Dendritic cell treated with granulocyte-macrophage colony-stimulating factor and Interleukin-4, amounts not matched to agents 40 ng/mL and 50 ng/mL, for 4 days (primary cell): ENCODE measurements around the gene CNTNAP4.

ENCODE experiments used
- H3K27ac Mint-ChIP-seq: one replicate; pipeline ENCODE4 v1.8.0; 2022; ENCODE audit warnings: mild to moderate bottlenecking, mixed read lengths
- H3K27me3 Mint-ChIP-seq: one replicate; pipeline ENCODE4 v1.8.0; 2022; ENCODE audit warnings: mild to moderate bottlenecking, mixed read lengths
- H3K36me3 Mint-ChIP-seq: one replicate; pipeline ENCODE4 v1.8.0; 2022; ENCODE audit warnings: low read depth, mixed read lengths
- H3K4me1 Mint-ChIP-seq: one replicate; pipeline ENCODE4 v1.8.0; 2022; ENCODE audit warnings: low read depth, mixed read lengths
- H3K4me3 Mint-ChIP-seq: one replicate; pipeline ENCODE4 v1.8.0; 2022; ENCODE audit warnings: mild to moderate bottlenecking, moderate library complexity, mixed read lengths
- H3K9me3 Mint-ChIP-seq: one replicate; pipeline ENCODE4 v1.8.0; 2022; ENCODE audit warnings: mixed read lengths
- intact Hi-C: fragments of 100-400 bp; cut with micrococcal nuclease; formaldehyde crosslinking; loops from one replicate; pipeline ENCODE4 v1.15.0; 2022

The CNTNAP4 gene

DNA sequence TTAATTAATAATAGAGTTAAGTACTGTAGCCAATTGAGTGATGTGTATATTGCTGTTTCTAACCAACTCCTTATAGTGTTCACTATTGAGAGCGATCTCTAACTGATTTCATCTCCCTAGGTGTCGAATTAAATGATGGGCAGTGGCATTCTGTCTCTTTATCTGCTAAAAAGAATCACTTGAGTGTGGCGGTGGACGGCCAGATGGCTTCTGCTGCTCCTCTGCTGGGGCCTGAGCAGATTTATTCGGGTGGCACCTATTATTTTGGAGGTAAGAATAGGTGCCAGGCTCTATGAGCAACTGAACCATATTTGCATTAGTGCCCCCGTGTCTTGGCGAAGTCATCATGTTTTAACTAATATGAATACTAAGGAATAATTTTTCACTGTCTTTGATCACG, 184.6 kb downstream of the CNTNAP4 start:
- H3K27me3 Mint-ChIP-seq, result no peaks in the 10 kb centered on the region
- intact Hi-C loops, result no loop called here
- H3K27ac Mint-ChIP-seq, result no peak overlapping the region
- H3K4me1 Mint-ChIP-seq, result no peaks in the 10 kb centered on the region
- H3K9me3 Mint-ChIP-seq, result no peaks in the 10 kb centered on the region
- no peaks in the 10 kb centered on the region for H3K36me3 Mint-ChIP-seq
- H3K4me3 Mint-ChIP-seq, result no peak overlapping the region

DNA sequence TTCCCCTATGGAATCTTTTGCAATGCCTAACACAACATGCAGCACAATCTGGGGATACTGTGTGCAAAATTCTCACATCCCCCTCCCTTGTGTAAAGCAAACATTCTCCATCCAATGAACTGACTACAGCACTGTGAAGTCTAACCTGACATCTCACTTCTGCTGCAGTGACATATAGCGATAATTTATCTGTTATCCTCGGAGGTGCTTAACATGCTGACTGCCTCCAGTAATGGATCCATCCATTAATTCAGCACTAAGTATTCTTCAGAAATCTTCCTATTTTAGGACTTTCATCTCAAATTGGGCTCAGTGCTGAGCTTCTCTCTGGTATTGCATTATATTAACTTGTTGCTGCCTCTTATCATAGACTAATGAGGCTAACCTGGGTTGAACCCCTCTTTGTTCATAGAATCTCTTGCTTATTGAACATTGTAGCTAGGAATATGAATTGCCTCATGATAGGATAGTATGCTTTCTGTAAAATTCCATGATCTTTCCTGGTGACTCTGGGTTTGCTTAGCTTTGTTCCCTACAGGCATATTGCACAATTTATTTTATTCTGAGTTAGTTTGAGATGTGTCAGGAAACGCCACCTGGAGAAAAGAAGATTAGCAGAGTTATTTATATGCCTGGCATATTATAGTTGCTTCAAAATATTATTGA, 187.9 kb downstream of the CNTNAP4 start:
- no peaks in the 10 kb centered on the region for H3K4me1 Mint-ChIP-seq
- no peak overlapping the region for H3K27ac Mint-ChIP-seq
- H3K9me3 Mint-ChIP-seq, result no peaks in the 10 kb centered on the region
- no peaks in the 10 kb centered on the region for H3K27me3 Mint-ChIP-seq
- H3K36me3 Mint-ChIP-seq, result no peaks in the 10 kb centered on the region
- intact Hi-C loops, result no loop called here
- H3K4me3 Mint-ChIP-seq, result no peak overlapping the region

- Mint-ChIP-seq H3K27ac (no peak overlapping the region), H3K27me3 (no peaks in the 10 kb centered on the region), H3K36me3 (no peaks in the 10 kb centered on the region), H3K9me3 (peaks cover 4% of the 10 kb centered on the region), H3K4me3 (no peak overlapping the region), H3K4me1 (no peaks in the 10 kb centered on the region)
- intact Hi-C loops, result no loop called here
Observed at GRCh38 chr16:76466871-76467270, 189.7 kb downstream of the CNTNAP4 start.

DNA sequence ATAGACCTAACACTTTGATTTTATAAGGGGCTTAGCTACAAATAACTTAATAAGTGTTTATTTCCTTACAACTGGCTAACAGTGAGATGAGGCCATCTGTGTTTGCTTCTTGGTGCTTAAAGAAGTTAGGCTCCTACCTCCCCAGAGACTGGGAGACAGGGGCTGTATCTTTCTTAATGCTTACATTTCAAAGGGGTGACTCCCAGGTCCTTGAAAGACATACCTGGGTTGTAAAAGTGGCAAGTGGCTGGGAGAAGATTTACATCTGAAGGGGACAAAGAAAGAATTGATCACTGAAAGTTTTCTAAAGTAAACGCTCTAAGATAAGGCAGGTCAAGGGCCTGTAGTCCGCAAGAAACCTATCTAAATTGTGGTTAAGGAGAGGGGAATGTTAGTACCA, 196.8 kb downstream of the CNTNAP4 start:
- no peak overlapping the region for H3K27ac Mint-ChIP-seq
- no peak overlapping the region for H3K4me3 Mint-ChIP-seq
- no peaks in the 10 kb centered on the region for H3K4me1 Mint-ChIP-seq
- H3K9me3 Mint-ChIP-seq, result peaks cover 9% of the 10 kb centered on the region
- H3K27me3 Mint-ChIP-seq, result no peaks in the 10 kb centered on the region
- intact Hi-C loops, result no loop called here
- H3K36me3 Mint-ChIP-seq, result no peaks in the 10 kb centered on the region

DNA sequence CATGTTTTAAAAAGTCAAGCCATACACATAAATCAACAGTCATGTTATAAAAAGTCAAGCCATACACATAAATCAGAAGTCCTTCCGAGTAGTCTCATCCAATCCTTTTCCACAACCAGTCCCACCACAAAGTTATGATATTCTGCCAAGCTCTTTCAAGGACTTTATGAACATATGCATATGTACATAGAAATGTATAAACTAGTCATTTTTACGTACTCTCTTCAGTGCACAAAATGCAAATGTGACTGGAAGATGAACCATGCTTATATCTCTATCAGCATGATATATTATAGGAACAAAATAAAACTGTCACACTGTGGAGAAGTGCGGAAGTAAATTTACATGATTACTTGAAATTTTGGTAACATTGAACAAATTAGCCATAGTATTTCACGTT, 200.9 kb downstream of the CNTNAP4 start:
- H3K27me3 Mint-ChIP-seq, result no peaks in the 10 kb centered on the region
- peaks cover 8% of the 10 kb centered on the region for H3K9me3 Mint-ChIP-seq
- H3K4me3 Mint-ChIP-seq, result no peak overlapping the region
- H3K4me1 Mint-ChIP-seq, result no peaks in the 10 kb centered on the region
- intact Hi-C loops, result no loop called here
- H3K27ac Mint-ChIP-seq, result no peak overlapping the region
- H3K36me3 Mint-ChIP-seq, result no peaks in the 10 kb centered on the region

DNA sequence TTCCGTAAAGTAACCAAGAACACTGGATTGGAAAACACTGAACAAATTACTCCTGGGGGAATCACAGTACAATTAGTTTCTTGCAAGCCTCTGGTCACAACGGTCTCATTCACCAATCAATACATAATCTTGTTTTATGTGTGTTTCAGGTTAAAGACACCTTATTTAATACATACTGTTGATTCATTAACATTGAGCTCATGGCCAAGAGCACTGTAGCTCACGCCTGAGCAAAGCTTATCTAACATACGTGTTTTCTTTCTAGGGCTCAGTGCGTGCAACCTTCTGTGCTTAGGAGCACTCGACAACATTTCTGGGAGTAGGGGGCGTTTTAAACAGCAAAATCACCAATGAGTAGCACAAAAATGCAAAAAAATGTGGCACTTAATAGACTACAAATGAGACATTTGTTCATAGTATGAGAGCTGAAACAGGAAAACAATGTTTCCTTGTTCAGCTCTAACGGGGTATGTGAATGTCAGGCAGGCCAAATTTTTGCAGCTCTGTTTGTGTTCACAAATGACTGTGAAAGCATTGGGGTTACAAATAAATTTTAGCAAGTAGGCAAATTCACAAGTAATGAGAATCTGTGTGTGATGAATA, 206.2 kb downstream of the CNTNAP4 start:
- H3K4me3 Mint-ChIP-seq, result no peak overlapping the region
- intact Hi-C loops, result no loop called here
- peaks cover 8% of the 10 kb centered on the region for H3K9me3 Mint-ChIP-seq
- no peaks in the 10 kb centered on the region for H3K4me1 Mint-ChIP-seq
- H3K36me3 Mint-ChIP-seq, result no peaks in the 10 kb centered on the region
- H3K27ac Mint-ChIP-seq, result no peak overlapping the region
- H3K27me3 Mint-ChIP-seq, result no peaks in the 10 kb centered on the region

DNA sequence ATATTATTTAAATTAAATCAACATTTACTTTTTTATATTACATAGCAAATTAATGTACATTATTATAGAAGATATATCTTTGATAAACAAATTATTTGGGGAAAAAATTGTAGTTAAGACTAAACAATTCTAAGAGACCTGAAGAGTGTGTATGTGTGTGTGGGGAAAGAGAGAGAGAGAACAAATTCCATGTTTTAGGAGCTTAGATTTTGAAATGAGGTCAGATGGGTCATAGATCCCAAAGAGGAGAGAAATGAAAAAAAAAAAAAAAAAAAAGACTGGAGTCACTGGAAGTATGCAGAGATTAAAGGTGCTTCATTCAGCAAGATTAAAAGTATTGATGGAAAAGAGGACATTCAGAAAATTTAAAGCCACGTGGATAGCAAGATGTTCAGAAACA, 206.8 kb downstream of the CNTNAP4 start:
- intact Hi-C loops, result no loop called here
- Mint-ChIP-seq H3K9me3 (peaks cover 8% of the 10 kb centered on the region), H3K27ac (no peak overlapping the region), H3K4me3 (no peak overlapping the region), H3K27me3 (no peaks in the 10 kb centered on the region), H3K36me3 (no peaks in the 10 kb centered on the region), H3K4me1 (no peaks in the 10 kb centered on the region)

- Mint-ChIP-seq H3K9me3 (peaks cover 14% of the 10 kb centered on the region), H3K27me3 (no peaks in the 10 kb centered on the region), H3K4me3 (no peak overlapping the region), H3K4me1 (no peaks in the 10 kb centered on the region), H3K36me3 (no peaks in the 10 kb centered on the region), H3K27ac (no peak overlapping the region)
- intact Hi-C loops, result no loop called here
Observed at GRCh38 chr16:76486740-76487139, 209.5 kb downstream of the CNTNAP4 start.

- intact Hi-C loops, result no loop called here
- H3K27me3 Mint-ChIP-seq, result no peaks in the 10 kb centered on the region
- H3K27ac Mint-ChIP-seq, result no peak overlapping the region
- peaks cover 14% of the 10 kb centered on the region for H3K9me3 Mint-ChIP-seq
- H3K4me3 Mint-ChIP-seq, result no peak overlapping the region
- H3K4me1 Mint-ChIP-seq, result no peaks in the 10 kb centered on the region
- H3K36me3 Mint-ChIP-seq, result no peaks in the 10 kb centered on the region
Observed at GRCh38 chr16:76487411-76488064, 210.3 kb downstream of the CNTNAP4 start.

GRCh38 chr16:76488065-76488417, 210.8 kb downstream of the CNTNAP4 start:
- H3K36me3 Mint-ChIP-seq, result no peaks in the 10 kb centered on the region
- intact Hi-C loops, result no loop called here
- H3K9me3 Mint-ChIP-seq, result peaks cover 14% of the 10 kb centered on the region
- no peak overlapping the region for H3K27ac Mint-ChIP-seq
- H3K27me3 Mint-ChIP-seq, result no peaks in the 10 kb centered on the region
- H3K4me3 Mint-ChIP-seq, result no peak overlapping the region
- no peaks in the 10 kb centered on the region for H3K4me1 Mint-ChIP-seq

DNA sequence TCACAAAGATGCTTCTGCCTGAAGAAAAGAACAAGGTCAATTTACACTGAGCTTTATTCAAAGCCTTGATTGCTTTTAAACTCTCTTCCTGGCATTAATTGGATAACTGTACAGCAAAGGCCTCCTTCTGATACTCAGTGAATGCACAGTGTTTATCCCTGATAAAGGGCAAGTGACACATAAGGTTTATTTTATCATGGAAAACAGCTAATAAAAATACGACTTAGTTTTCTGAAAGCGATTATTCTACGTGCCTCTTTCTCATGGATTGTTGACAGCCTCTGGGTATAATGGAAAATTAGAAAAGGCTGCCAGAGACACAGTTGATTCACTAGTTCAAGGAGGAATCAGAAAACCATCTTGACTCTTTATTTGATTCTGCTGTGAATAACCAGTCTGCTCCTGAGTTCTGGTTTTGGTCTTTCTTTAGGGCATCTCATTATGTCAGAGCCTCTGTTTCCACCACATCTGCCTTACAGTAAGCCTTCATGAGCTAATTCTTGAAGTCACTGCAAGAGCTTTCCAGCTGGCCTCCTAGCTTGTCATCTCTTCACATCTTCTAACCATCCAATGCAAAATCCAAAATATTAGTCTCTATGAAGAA, 212.9 kb downstream of the CNTNAP4 start:
- intact Hi-C loops, result no loop called here
- H3K36me3 Mint-ChIP-seq, result no peaks in the 10 kb centered on the region
- H3K4me1 Mint-ChIP-seq, result no peaks in the 10 kb centered on the region
- H3K4me3 Mint-ChIP-seq, result no peak overlapping the region
- peaks cover 14% of the 10 kb centered on the region for H3K9me3 Mint-ChIP-seq
- no peak overlapping the region for H3K27ac Mint-ChIP-seq
- no peaks in the 10 kb centered on the region for H3K27me3 Mint-ChIP-seq

DNA sequence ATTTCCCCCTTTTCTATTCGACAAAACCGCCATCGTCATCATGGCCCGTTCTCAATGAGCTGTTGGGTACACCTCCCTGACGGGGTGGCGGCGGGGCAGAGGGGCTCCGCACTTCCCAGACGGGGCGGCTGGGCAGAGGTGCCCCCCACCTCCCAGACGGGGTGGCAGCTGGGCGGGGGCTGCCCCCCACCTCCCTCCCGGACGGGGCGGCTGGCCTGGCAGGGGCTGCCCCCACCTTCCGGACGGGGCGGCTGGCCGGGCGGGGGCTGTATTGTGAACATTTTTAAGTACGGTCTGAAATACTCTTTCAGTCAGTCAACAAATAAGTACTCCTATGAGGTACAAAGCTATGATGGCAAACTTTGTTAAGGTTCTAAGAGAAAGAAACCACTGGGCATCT, 222.8 kb downstream of the CNTNAP4 start:
- H3K4me3 Mint-ChIP-seq, result no peak overlapping the region
- H3K4me1 Mint-ChIP-seq, result no peaks in the 10 kb centered on the region
- no peak overlapping the region for H3K27ac Mint-ChIP-seq
- H3K9me3 Mint-ChIP-seq, result peaks cover 24% of the 10 kb centered on the region
- no peaks in the 10 kb centered on the region for H3K36me3 Mint-ChIP-seq
- no peaks in the 10 kb centered on the region for H3K27me3 Mint-ChIP-seq
- intact Hi-C loops, result no loop called here

- Mint-ChIP-seq H3K27ac (no peak overlapping the region), H3K4me3 (no peak overlapping the region), H3K4me1 (no peaks in the 10 kb centered on the region), H3K27me3 (no peaks in the 10 kb centered on the region), H3K9me3 (peaks cover 24% of the 10 kb centered on the region), H3K36me3 (no peaks in the 10 kb centered on the region)
- intact Hi-C loops, result no loop called here
Observed at GRCh38 chr16:76502063-76502462, 224.9 kb downstream of the CNTNAP4 start.

DNA sequence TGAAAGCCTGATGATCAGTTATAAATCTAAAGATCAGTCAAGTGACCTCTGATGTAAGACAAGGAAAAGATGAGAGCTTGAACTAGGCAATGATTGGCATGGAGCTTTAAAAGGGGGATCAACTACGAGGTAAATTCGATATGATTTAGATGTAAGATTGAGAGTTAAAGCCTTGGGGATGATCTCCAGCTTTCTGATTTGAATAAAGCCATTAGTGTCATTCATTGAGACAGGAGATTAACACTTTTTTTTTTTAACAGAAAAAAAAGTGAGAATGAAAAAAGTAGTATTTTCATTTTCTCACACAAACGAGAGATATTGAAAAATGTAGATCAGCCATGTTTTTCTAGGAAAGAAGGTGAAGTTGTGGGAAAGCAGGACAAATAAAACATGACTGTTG, 225.4 kb downstream of the CNTNAP4 start:
- intact Hi-C loops, result no loop called here
- H3K27me3 Mint-ChIP-seq, result no peaks in the 10 kb centered on the region
- H3K9me3 Mint-ChIP-seq, result peaks cover 24% of the 10 kb centered on the region
- H3K27ac Mint-ChIP-seq, result no peak overlapping the region
- no peak overlapping the region for H3K4me3 Mint-ChIP-seq
- no peaks in the 10 kb centered on the region for H3K4me1 Mint-ChIP-seq
- no peaks in the 10 kb centered on the region for H3K36me3 Mint-ChIP-seq
